SHP77 (cell line): Measurements from ENCODE around the gene MUL1.
A peak's percentile ranks its signal among the peaks of the same experiment; 100 is the strongest.
"Not testable (repeated sequence)": the region's sequence is repeated elsewhere in the genome, so short reads cannot be mapped to it uniquely, and the experiment has no call there.

Experiments used
- DNase-seq, 2 experiments: peaks; one replicate each; lab custom pipeline; 2025; lab: John Stamatoyannopoulos, UW

Gene MUL1

GRCh38 chr1:20511518-20512428 lies 3.8 kb upstream of the MUL1 start:
- no peak for DNase-seq

GRCh38 chr1:20508411-20508771 lies 440 bp upstream of the MUL1 start:
- no peak for DNase-seq

- no peak for DNase-seq
Observed at GRCh38 chr1:20507248-20507563, 745 bp downstream of the MUL1 start.

GRCh38 chr1:20505488-20505887 lies 2.5 kb downstream of the MUL1 start:
- no peak for DNase-seq

GRCh38 chr1:20500716-20501115 lies 7.2 kb downstream of the MUL1 start:
- no peak for DNase-seq

GRCh38 chr1:20499718-20500117 lies 8.2 kb downstream of the MUL1 start:
- no peak for DNase-seq

GRCh38 chr1:20499105-20499504 lies 8.8 kb downstream of the MUL1 start:
- no peak for DNase-seq

GRCh38 chr1:20498116-20498515 lies 9.8 kb downstream of the MUL1 start:
- DNase-seq = no peak

- DNase-seq = no peak
Observed at GRCh38 chr1:20497506-20497905, 10.4 kb downstream of the MUL1 start.

GRCh38 chr1:20496725-20497383 lies 11.1 kb downstream of the MUL1 start:
- not testable (repeated sequence) for DNase-seq

- DNase-seq = no peak
Observed at GRCh38 chr1:20496241-20496661, 11.7 kb downstream of the MUL1 start.

GRCh38 chr1:20495661-20496060 lies 12.3 kb downstream of the MUL1 start:
- DNase-seq = no peak

- DNase-seq = peak in 1 of 2 experiments; percentile 9
Observed at GRCh38 chr1:20494609-20495311, 13.2 kb downstream of the MUL1 start.

GRCh38 chr1:20493839-20494608 lies 13.9 kb downstream of the MUL1 start:
- peak; percentile 55 to 76 for DNase-seq

GRCh38 chr1:20493309-20493708 lies 14.6 kb downstream of the MUL1 start:
- DNase-seq = no peak

- DNase-seq = no peak
Observed at GRCh38 chr1:20492751-20493150, 15.2 kb downstream of the MUL1 start.

GRCh38 chr1:20491866-20492265 lies 16.1 kb downstream of the MUL1 start:
- DNase-seq = no peak

- DNase-seq = no peak
Observed at GRCh38 chr1:20491178-20491577, 16.8 kb downstream of the MUL1 start.

GRCh38 chr1:20487236-20487590 lies 20.7 kb downstream of the MUL1 start:
- no peak for DNase-seq

- DNase-seq = peak; percentile 73 to 88
Observed at GRCh38 chr1:20486457-20487235, 21.3 kb downstream of the MUL1 start.
